HG02763 (cell line): ENCODE data around the gene PRDM16.

ENCODE experiments used
- ATAC-seq: cut with Tn5 transposase; IDR thresholded peaks from one replicate; pipeline ENCODE4 v1.9.1; 2021; ENCODE audit warnings: mild to moderate bottlenecking, moderate library complexity; ENCODE audit not compliant: unreplicated experiment

PRDM16 gene

GRCh38 chr1:3464649-3465025 lies 395.6 kb downstream of the PRDM16 start:
- ATAC-seq: no peak

GRCh38 chr1:3465091-3465934 lies 396.3 kb downstream of the PRDM16 start:
- no peak for ATAC-seq

GRCh38 chr1:3465935-3466321 lies 396.9 kb downstream of the PRDM16 start:
- ATAC-seq: no peak

GRCh38 chr1:3466366-3467075 lies 397.5 kb downstream of the PRDM16 start:
- ATAC-seq: no peak

GRCh38 chr1:3467096-3468036 lies 398.4 kb downstream of the PRDM16 start:
- no peak for ATAC-seq

GRCh38 chr1:3468236-3469103 lies 399.5 kb downstream of the PRDM16 start:
- no peak for ATAC-seq

GRCh38 chr1:3469104-3469848 lies 400.3 kb downstream of the PRDM16 start:
- ATAC-seq: no peak

GRCh38 chr1:3469849-3470649 lies 401.0 kb downstream of the PRDM16 start:
- no peak for ATAC-seq

- no peak for ATAC-seq
These were observed 401.8 kb downstream of the PRDM16 start for GRCh38 chr1:3470650-3471355.

- no peak for ATAC-seq
These were observed 402.5 kb downstream of the PRDM16 start for GRCh38 chr1:3471356-3472087.

GRCh38 chr1:3472088-3472850 lies 403.3 kb downstream of the PRDM16 start:
- ATAC-seq: no peak

- ATAC-seq: no peak
These were observed 403.9 kb downstream of the PRDM16 start for GRCh38 chr1:3472906-3473305.

- no peak for ATAC-seq
These were observed 404.4 kb downstream of the PRDM16 start for GRCh38 chr1:3473381-3473844.

GRCh38 chr1:3474016-3474415 lies 405.0 kb downstream of the PRDM16 start:
- no peak for ATAC-seq

GRCh38 chr1:3474421-3474820 lies 405.4 kb downstream of the PRDM16 start:
- no peak for ATAC-seq

GRCh38 chr1:3475839-3476573 lies 407.0 kb downstream of the PRDM16 start:
- no peak for ATAC-seq
